HG03280 (cell line): ENCODE data around the gene PRKCD.
A peak's percentile ranks its signal among the peaks of the same experiment; 100 is the strongest.

Experiments used
- ATAC-seq: cut with Tn5 transposase; IDR thresholded peaks from one replicate; pipeline ENCODE4 v1.9.1; 2021; ENCODE audit warnings: mild to moderate bottlenecking, moderate library complexity; ENCODE audit not compliant: unreplicated experiment

Gene PRKCD

DNA sequence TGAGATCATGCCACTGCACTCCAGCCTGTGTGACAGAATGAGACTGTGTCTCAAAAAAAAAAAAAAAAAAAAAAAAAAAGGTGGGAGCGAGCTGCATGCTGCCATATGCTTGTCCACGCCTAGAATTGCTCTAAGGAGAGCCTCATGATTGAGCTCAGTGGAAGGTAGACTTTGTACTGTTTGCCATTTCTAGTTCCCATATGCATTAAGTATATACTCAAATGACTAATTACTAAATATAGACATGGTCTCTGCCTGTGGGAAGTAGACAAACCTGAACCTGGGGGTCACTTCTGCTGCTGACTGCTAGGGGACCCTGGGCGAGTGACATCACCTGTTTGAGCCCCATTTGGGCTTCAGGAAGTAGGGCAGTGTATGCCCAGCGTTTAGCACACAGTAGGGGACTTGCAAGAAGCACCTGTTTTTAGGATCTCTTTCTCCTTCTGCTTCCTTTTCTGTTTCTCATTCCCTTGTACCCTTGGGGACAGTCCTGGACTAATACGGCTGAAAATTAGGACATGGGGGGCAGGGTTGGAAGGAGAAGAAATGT is 27.2 kb downstream of the PRKCD start:
- ATAC-seq: no peak

DNA sequence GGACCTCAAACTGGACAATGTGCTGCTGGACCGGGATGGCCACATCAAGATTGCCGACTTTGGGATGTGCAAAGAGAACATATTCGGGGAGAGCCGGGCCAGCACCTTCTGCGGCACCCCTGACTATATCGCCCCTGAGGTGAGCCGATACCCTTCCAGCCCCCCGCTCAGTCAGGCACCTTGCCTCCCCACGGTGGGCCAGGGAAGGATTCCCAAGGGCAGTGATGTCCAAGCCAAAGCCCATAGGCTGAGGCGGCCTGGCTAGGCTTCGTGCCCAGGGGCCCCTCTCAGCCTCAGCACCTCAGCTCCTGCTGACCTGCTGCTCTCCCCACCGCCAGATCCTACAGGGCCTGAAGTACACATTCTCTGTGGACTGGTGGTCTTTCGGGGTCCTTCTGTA is 27.7 kb downstream of the PRKCD start:
- no peak for ATAC-seq

DNA sequence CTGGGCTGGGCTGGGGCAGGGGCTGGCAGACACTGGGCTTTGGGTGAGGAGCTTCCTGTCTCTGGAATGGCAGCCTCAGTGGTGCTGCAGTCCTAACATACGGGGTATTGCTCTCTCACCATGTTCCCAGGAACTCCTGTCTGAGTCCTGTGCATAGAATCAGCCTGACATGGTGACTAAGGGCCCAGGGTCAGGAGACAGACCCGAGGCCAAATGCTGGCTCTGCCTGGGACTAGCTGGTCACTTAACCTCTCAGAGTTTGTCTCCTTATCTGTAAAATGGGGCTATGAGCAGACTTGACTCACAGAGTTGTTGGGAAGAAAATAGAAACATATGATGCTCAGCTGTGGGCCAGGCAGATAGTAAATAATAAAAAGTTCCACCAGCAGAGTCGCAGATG is 28.3 kb downstream of the PRKCD start:
- ATAC-seq: no peak

DNA sequence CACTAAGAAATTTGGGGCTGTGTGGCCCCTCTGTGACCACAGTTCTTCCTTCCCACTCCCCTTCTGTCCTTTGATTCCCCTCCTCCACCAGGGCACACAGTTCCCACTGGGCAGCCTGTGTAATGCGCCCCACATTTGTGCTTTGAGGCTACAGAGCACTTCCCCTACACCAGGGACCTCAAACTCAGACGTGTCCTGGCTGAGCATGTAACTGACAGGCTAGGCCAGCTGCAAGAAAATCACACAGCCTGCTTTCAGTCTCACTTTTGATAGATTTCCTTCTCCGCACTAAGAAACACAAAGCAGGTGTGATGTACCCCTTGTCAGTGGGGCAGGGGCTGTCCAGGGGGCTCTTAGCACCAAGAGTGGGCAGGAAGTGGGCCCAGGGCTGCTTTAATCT is 29.6 kb downstream of the PRKCD start:
- ATAC-seq: no peak

- ATAC-seq: no peak
Observed at GRCh38 chr3:53191836-53192480, 30.9 kb downstream of the PRKCD start.

- peak; percentile 46 for ATAC-seq
Observed at GRCh38 chr3:53192608-53193007, 31.6 kb downstream of the PRKCD start.

GRCh38 chr3:53193466-53194209 is 32.6 kb downstream of the PRKCD start:
- ATAC-seq: no peak

GRCh38 chr3:53194210-53195065 is 33.4 kb downstream of the PRKCD start:
- no peak for ATAC-seq

DNA sequence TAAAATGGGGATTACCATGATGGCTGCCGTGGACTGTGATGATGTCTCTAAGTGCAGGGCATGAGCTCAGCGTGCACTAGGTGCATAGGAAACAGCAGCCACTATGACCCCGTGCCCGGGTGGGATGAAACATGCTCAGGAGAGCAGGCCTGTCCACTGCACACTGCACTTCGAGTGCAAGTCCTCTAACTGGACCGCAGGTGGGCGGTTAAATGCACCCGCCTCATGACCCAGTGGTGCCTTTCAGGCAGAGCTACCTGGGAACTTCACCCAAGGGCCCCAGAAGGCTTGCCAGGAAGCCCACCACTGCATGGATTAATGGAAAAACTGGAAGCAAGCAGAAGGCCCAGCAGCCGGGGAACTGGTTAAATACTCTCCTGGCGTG is 34.0 kb downstream of the PRKCD start:
- ATAC-seq: no peak

DNA sequence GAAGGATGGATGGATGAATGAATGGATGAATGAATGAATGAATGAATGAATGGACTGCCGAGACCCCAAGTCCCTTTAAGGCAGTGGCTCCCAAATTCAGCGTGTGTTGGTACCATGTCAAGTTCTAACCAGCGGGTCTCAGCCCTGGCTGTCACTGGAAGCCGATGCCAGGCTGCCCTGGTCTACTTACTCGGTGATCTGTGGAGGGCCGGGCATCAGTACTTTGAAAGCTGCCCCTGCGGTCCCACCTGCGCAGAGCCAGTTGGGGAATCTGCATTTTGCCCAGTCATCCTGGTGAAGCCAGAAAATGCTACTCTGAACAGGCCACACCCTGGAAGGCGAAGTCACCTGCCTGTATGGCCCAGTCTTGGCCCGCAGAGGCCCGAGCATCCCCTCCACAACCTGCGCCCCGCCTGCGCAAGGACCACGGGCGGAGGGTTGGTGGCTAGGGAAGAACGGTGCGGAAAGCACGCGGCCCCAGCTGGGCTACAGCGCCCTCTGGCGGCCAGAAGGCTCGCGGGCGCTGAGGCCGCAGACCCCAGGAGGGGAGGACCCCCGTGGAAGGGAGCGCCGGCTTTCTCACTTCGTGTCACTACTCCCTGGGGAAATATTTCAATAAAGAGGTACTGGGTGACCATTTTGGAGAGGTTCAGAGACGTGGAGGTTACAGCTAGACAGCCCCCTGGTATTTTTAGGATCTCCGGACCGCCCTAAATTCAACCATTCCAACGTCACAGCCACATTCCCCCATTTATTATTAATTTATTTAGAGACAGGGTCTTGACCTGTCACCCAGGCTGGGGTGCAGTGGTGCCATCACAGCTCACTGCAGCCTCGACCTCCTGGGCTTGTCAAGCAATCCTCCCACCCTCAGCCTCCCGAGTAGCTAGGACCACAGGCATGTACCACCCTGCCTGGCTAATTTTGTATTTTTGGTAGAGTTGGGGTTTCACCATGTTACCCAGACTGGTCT is 34.9 kb downstream of the PRKCD start:
- ATAC-seq: no peak

- ATAC-seq: peak; percentile 42
Observed at GRCh38 chr3:53196575-53197407, 35.8 kb downstream of the PRKCD start.

DNA sequence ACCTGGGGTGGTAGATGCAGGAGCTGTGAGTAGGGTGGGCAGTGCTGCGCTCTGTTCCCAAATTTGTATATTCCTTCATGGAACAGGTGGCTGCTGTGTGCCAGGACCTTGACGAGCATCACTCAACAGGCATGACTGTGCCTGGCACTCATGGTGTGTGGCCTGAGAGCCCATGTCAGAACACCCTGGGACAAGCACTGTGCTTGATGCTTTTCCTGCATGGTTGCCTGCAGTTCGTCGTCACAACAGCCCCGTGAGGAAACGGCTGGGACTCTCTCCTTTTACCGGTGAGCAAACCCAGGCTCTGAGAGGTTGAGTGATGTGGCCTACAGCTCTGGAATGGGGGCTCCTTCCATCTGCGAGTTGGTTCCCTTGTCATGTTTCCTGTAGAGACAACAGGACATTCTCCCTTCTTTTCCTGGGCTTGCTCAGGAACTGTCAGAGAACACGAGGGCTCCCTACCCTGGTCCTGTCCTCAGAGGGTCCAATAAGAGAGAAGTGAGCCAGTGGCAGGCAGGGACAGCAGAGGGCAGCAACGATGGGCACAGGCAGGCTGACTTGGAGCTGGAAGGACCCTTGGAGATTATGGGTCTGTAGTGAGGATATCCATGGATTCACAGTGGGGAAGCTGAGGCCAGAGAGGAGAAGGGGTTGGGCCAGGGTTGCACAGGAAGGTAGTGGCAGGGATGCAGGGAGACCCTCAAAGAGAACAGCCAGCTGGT is 37.4 kb downstream of the PRKCD start:
- ATAC-seq: no peak

DNA sequence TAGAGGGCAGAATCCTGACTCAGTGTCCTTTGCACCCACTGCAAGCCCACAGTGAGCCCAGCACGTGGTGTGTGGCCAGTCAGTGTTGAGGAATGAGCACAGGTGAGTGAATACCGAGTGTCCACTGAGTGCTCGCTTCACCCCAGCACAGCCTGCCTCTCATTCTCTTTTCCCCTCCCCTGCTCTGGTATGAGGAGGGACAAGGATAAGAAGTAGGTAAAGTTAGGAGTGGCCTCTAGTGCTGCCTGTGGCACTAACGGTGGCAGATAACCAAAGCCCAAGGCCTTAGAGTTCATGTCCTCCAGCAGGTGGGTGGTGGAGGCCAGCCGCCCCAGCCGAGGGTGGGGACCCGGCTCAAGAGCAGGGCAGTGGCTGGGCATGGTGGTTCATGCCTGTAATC is 38.0 kb downstream of the PRKCD start:
- ATAC-seq: no peak

DNA sequence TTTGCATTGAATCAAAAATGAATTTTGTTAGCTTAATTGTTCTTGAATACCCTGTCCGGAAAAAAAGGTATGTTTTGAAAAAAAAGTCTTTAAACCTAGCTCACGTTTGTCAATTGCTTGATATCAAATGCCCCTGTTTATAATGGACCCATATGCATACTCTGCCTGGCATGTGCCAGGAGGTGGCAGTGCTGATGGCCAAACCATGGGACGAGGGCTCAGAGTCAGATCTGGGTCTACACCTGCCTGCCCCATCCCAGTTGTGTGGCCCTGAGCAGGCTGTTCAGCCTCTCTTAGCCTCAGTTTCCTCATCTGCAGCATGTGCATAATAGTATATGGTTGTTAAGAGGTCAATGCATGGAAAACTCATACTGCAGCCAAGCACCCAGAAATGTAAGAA is 38.8 kb downstream of the PRKCD start:
- no peak for ATAC-seq

DNA sequence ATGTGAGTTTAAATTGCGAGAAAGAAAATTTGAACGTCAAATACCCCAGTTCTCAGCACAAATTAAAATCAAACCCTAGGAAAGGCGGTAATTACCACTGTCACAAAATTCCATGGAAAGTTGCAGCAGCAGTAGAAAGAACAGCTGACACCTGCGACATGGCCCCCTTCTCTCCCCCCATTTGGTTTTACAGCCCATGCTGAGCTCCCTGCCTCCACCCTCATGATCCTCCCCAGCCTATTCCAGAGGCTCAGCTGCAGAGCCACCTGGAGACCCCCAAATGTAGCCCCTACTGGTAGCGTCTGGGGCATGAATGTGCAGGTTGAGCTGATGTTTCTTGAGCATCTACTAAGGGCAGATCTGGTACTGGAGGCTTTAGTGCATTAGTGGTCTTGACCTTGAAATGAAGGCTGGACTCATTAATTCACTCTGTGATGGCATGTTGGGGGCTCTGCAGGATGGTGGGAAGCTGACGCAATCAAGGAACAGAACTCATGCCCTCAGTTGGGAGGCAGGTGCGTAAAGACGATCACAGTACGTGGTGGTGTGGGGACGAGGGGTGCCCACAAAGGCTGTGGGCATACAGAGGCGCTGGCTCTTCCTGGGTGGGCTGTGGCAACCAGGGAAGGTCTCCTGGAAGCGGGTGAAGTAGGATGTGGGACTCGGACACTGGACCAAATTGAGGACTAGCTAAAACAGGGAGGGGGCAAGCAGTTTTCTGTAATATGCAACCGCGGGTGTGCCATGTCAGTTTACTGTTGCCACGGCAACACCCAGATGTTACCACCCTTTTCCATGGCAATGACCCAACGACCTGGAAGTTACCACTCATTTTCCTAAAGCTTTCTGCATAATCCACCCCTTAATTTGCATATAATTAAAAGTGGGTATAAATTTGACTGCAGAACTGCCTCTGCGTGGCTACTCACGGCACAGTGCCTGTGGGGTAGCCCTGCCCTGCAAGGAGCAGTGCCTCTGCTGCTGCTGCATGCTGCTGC is 39.8 kb downstream of the PRKCD start:
- no peak for ATAC-seq

GRCh38 chr3:53202331-53203015 is 41.5 kb downstream of the PRKCD start:
- no peak for ATAC-seq
